ENCODE measurements around the gene LIPJ. TPM values are rescaled to one million over a fixed set of nuclear protein-coding genes. Genes with fewer than 3 reads are reported as not detected.

LIPJ gene
- total RNA-seq, 1 experiment from 2014 or later, result not detected

- Mint-ChIP-seq H3K4me1 (ENCODE audit: low read depth, unreplicated experiment) (no peaks in the 10 kb centered on the region), H3K4me3 (ENCODE audit: unreplicated experiment) (no peak overlapping the region), H3K9me3 (ENCODE audit: unreplicated experiment) (no peaks in the 10 kb centered on the region), H3K27me3 (ENCODE audit: insufficient read depth, unreplicated experiment) (no peaks in the 10 kb centered on the region), H3K27ac (ENCODE audit: unreplicated experiment) (no peak overlapping the region), H3K36me3 (ENCODE audit: insufficient read depth, unreplicated experiment) (no peaks in the 10 kb centered on the region)
- no peaks in the 10 kb centered on the region for H3K9me3 ChIP-seq
- H3K4me3 ChIP-seq (ENCODE audit: low read depth, low read length), result no peak overlapping the region
- no peaks in the 10 kb centered on the region for H3K36me3 ChIP-seq (ENCODE audit: control insufficient read depth, insufficient read depth, low read length)
- H3K27me3 ChIP-seq (replicated peaks; ENCODE audit: control insufficient read depth, insufficient read depth, low read length), result no peaks in the 10 kb centered on the region
- DNase-seq, result no peak
- intact Hi-C loops (cut with micrococcal nuclease; ENCODE audit: unreplicated experiment), result loop anchor here (1.0 to 2.0 kb wide), 5 partner anchors 124 to 367 kb away; no protein-coding TSS in a partner anchor
- BruUV-seq (replicated peaks), result no TSS peak
- POLR2A ChIA-PET, result no interaction called here
- CTCF ChIA-PET, result interaction anchor here (0.6 to 2.1 kb wide), 7 partner anchors 14 to 662 kb away, joined by 3 to 16 read pairs (median 5); partner anchors contain the start of gene RNLS
- H3K4me1 ChIP-seq, result no peaks in the 10 kb centered on the region
- TF ChIP-seq CTCF (IDR thresholded peaks at IDR 0.05; ENCODE audit: insufficient read depth in 1 of 2, low read depth in 1 of 2, low read length in 1 of 2, severe bottlenecking in 1 of 2, unreplicated experiment in 1 of 2), result peak; percentile 36 to 37
Observed at GRCh38 chr10:88565072-88565471, 21.5 kb upstream of the LIPJ start.

DNA sequence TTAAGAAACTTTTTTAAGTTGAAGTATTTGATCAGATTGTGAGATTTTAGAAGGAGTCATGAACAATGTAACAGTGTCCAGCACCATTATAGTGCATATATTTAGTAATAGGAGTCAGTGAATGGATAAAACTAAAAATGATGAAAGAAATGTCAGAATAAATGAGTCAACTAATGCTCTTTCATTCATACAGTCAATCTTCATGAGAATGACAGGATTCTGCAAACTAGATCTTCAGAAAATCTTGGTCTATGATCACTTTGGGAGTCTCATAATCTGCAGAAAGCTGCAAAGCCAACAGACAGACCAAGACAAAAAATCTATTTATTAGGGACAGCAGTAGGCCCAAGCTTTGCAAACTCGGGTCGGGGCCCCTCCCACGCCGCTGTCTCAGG, 4.2 kb upstream of the LIPJ start:
- H3K4me3 ChIP-seq (ENCODE audit: low read depth, low read length), result peak overlapping the region; percentile 74

More for the DNA sequence above, 4.2 kb upstream of the LIPJ start:
- no peaks in the 10 kb centered on the region for H3K9me3 ChIP-seq
- Mint-ChIP-seq H3K4me3 (ENCODE audit: unreplicated experiment) (peak overlapping the region; percentile 88), H3K36me3 (ENCODE audit: insufficient read depth, unreplicated experiment) (peaks cover 7% of the 10 kb centered on the region), H3K27me3 (ENCODE audit: insufficient read depth, unreplicated experiment) (peaks cover 9% of the 10 kb centered on the region), H3K9me3 (ENCODE audit: unreplicated experiment) (no peaks in the 10 kb centered on the region), H3K27ac (ENCODE audit: unreplicated experiment) (no peak overlapping the region), H3K4me1 (ENCODE audit: low read depth, unreplicated experiment) (peaks cover 7% of the 10 kb centered on the region)
- BruUV-seq (replicated peaks), result no TSS peak
- intact Hi-C loops (cut with micrococcal nuclease; ENCODE audit: unreplicated experiment), result loop anchor here (5.0 kb wide), 2 partner anchors 210 to 230 kb away; no protein-coding TSS in a partner anchor
- H3K4me1 ChIP-seq, result no peaks in the 10 kb centered on the region
- POLR2A ChIA-PET, result interaction anchor here (1.4 kb wide), 1 partner anchor 10 kb away, joined by 4 read pairs; no protein-coding TSS in a partner anchor
- H3K27me3 ChIP-seq (replicated peaks; ENCODE audit: control insufficient read depth, insufficient read depth, low read length), result no peaks in the 10 kb centered on the region
- CTCF ChIA-PET, result interaction anchor here (0.7 to 1.4 kb wide), 6 partner anchors 15 to 737 kb away, joined by 3 to 16 read pairs (median 3); no protein-coding TSS in a partner anchor
- no peaks in the 10 kb centered on the region for H3K36me3 ChIP-seq (ENCODE audit: control insufficient read depth, insufficient read depth, low read length)
- DNase-seq, result no peak
- TF ChIP-seq CTCF (IDR thresholded peaks at IDR 0.05; ENCODE audit: insufficient read depth in 1 of 2, low read depth in 1 of 2, low read length in 1 of 2, severe bottlenecking in 1 of 2, unreplicated experiment in 1 of 2), result no peak

Data from Caco-2 (cell line).